ENCODE measurements around the gene TXNRD1.

Gene TXNRD1

GRCh38 chr12:104355630-104356029 lies 140.1 kb downstream of the TXNRD1 start:
- H2AK5ac ChIP-seq (ENCODE audit: low read length), result no peak overlapping the region
- no peaks in the 10 kb centered on the region for H3K27me3 ChIP-seq (ENCODE audit: insufficient read depth, low read length, poor library complexity)
- H3K9ac ChIP-seq (ENCODE audit: low read length), result no peak overlapping the region
- no peak overlapping the region for H4K8ac ChIP-seq (ENCODE audit: low read depth, low read length)
- no peaks in the 10 kb centered on the region for H3K4me1 ChIP-seq (ENCODE audit: control insufficient read depth, low read depth, low read length)
- H3K36me3 ChIP-seq (ENCODE audit: control insufficient read depth, insufficient read depth, low read length), result peaks cover 1% of the 10 kb centered on the region
- H3K79me1 ChIP-seq (ENCODE audit: low read length), result no peaks in the 10 kb centered on the region
- H3K56ac ChIP-seq (ENCODE audit: low read length), result no peak overlapping the region
- WGBS (ENCODE audit: extremely low coverage, insufficient coverage, low lambda C conversion rate), result no CpG with 5 or more reads among the region's 3 CpGs
- no peaks in the 10 kb centered on the region for H3K79me2 ChIP-seq (ENCODE audit: control insufficient read depth, insufficient read depth, low read length)
- no peak overlapping the region for H3K4me3 ChIP-seq (ENCODE audit: low read length)
- H3K4ac ChIP-seq (ENCODE audit: low read depth, low read length), result no peak overlapping the region
- no peak overlapping the region for H3K4me2 ChIP-seq (ENCODE audit: low read length)
- no peak overlapping the region for H3K18ac ChIP-seq (ENCODE audit: low read length)
- H2BK5ac ChIP-seq (ENCODE audit: low read length), result no peak overlapping the region
- no peak overlapping the region for H3K27ac ChIP-seq (ENCODE audit: low read depth, low read length)
- no peak overlapping the region for H4K5ac ChIP-seq (ENCODE audit: low read length)
- H2BK120ac ChIP-seq (ENCODE audit: low read depth, low read length), result no peak overlapping the region
- no peak overlapping the region for H2BK15ac ChIP-seq (replicated peaks; ENCODE audit: low read depth)
- DNase-seq, result no peak
- H3K23ac ChIP-seq (ENCODE audit: low read length), result no peak overlapping the region

- Histone ChIP-seq H3K27ac (ENCODE audit: low read depth, low read length) (no peak overlapping the region), H2BK120ac (ENCODE audit: low read depth, low read length) (no peak overlapping the region), H2BK15ac (replicated peaks; ENCODE audit: low read depth) (no peak overlapping the region), H3K36me3 (ENCODE audit: control insufficient read depth, insufficient read depth, low read length) (no peaks in the 10 kb centered on the region), H3K79me1 (ENCODE audit: low read length) (no peaks in the 10 kb centered on the region), H4K8ac (ENCODE audit: low read depth, low read length) (no peak overlapping the region), H3K27me3 (ENCODE audit: insufficient read depth, low read length, poor library complexity) (no peaks in the 10 kb centered on the region), H3K23ac (ENCODE audit: low read length) (no peak overlapping the region), H3K56ac (ENCODE audit: low read length) (no peak overlapping the region), H3K18ac (ENCODE audit: low read length) (no peak overlapping the region), H3K4me2 (ENCODE audit: low read length) (no peak overlapping the region), H4K5ac (ENCODE audit: low read length) (no peak overlapping the region), H3K4me3 (ENCODE audit: low read length) (no peak overlapping the region), H2BK5ac (ENCODE audit: low read length) (no peak overlapping the region), H3K4me1 (ENCODE audit: control insufficient read depth, low read depth, low read length) (no peaks in the 10 kb centered on the region), H3K9ac (ENCODE audit: low read length) (no peak overlapping the region), H3K79me2 (ENCODE audit: control insufficient read depth, insufficient read depth, low read length) (no peaks in the 10 kb centered on the region), H2AK5ac (ENCODE audit: low read length) (no peak overlapping the region), H3K4ac (ENCODE audit: low read depth, low read length) (no peak overlapping the region)
- no peak for DNase-seq
- WGBS (ENCODE audit: extremely low coverage, insufficient coverage, low lambda C conversion rate), result no CpG with 5 or more reads among the region's 17 CpGs
Measured at GRCh38 chr12:104356231-104357115, 140.9 kb downstream of the TXNRD1 start.

GRCh38 chr12:104357421-104357952 lies 141.9 kb downstream of the TXNRD1 start:
- H4K8ac ChIP-seq (ENCODE audit: low read depth, low read length), result no peak overlapping the region
- H3K36me3 ChIP-seq (ENCODE audit: control insufficient read depth, insufficient read depth, low read length), result no peaks in the 10 kb centered on the region
- no peak overlapping the region for H3K18ac ChIP-seq (ENCODE audit: low read length)
- H3K79me1 ChIP-seq (ENCODE audit: low read length), result no peaks in the 10 kb centered on the region
- WGBS (ENCODE audit: extremely low coverage, insufficient coverage, low lambda C conversion rate), result no CpG with 5 or more reads among the region's 1 CpG
- H2AK5ac ChIP-seq (ENCODE audit: low read length), result no peak overlapping the region
- no peak overlapping the region for H4K5ac ChIP-seq (ENCODE audit: low read length)
- H3K4me1 ChIP-seq (ENCODE audit: control insufficient read depth, low read depth, low read length), result no peaks in the 10 kb centered on the region
- H3K27me3 ChIP-seq (ENCODE audit: insufficient read depth, low read length, poor library complexity), result no peaks in the 10 kb centered on the region
- H3K9ac ChIP-seq (ENCODE audit: low read length), result no peak overlapping the region
- no peaks in the 10 kb centered on the region for H3K79me2 ChIP-seq (ENCODE audit: control insufficient read depth, insufficient read depth, low read length)
- DNase-seq, result peak; percentile 48
- no peak overlapping the region for H2BK120ac ChIP-seq (ENCODE audit: low read depth, low read length)
- no peak overlapping the region for H3K4me3 ChIP-seq (ENCODE audit: low read length)
- H3K4ac ChIP-seq (ENCODE audit: low read depth, low read length), result no peak overlapping the region
- H3K56ac ChIP-seq (ENCODE audit: low read length), result no peak overlapping the region
- no peak overlapping the region for H3K4me2 ChIP-seq (ENCODE audit: low read length)
- no peak overlapping the region for H3K27ac ChIP-seq (ENCODE audit: low read depth, low read length)
- no peak overlapping the region for H2BK5ac ChIP-seq (ENCODE audit: low read length)
- no peak overlapping the region for H2BK15ac ChIP-seq (replicated peaks; ENCODE audit: low read depth)
- H3K23ac ChIP-seq (ENCODE audit: low read length), result no peak overlapping the region

- Histone ChIP-seq H3K23ac (ENCODE audit: low read length) (no peak overlapping the region), H3K4me3 (ENCODE audit: low read length) (no peak overlapping the region), H3K4me1 (ENCODE audit: control insufficient read depth, low read depth, low read length) (no peaks in the 10 kb centered on the region), H2BK15ac (replicated peaks; ENCODE audit: low read depth) (no peak overlapping the region), H3K36me3 (ENCODE audit: control insufficient read depth, insufficient read depth, low read length) (no peaks in the 10 kb centered on the region), H3K79me1 (ENCODE audit: low read length) (no peaks in the 10 kb centered on the region), H2BK120ac (ENCODE audit: low read depth, low read length) (no peak overlapping the region), H3K79me2 (ENCODE audit: control insufficient read depth, insufficient read depth, low read length) (no peaks in the 10 kb centered on the region), H3K4me2 (ENCODE audit: low read length) (no peak overlapping the region), H3K56ac (ENCODE audit: low read length) (no peak overlapping the region), H3K9ac (ENCODE audit: low read length) (no peak overlapping the region), H2BK5ac (ENCODE audit: low read length) (no peak overlapping the region), H3K18ac (ENCODE audit: low read length) (no peak overlapping the region), H4K8ac (ENCODE audit: low read depth, low read length) (no peak overlapping the region), H2AK5ac (ENCODE audit: low read length) (no peak overlapping the region), H3K27ac (ENCODE audit: low read depth, low read length) (no peak overlapping the region), H3K27me3 (ENCODE audit: insufficient read depth, low read length, poor library complexity) (no peaks in the 10 kb centered on the region), H3K4ac (ENCODE audit: low read depth, low read length) (no peak overlapping the region), H4K5ac (ENCODE audit: low read length) (no peak overlapping the region)
- DNase-seq, result peak; percentile 73
- WGBS (ENCODE audit: extremely low coverage, insufficient coverage, low lambda C conversion rate), result no CpG with 5 or more reads among the region's 5 CpGs
Measured at GRCh38 chr12:104358353-104359003, 142.9 kb downstream of the TXNRD1 start.

GRCh38 chr12:104359216-104359615 lies 143.6 kb downstream of the TXNRD1 start:
- Histone ChIP-seq H3K56ac (ENCODE audit: low read length) (no peak overlapping the region), H4K8ac (ENCODE audit: low read depth, low read length) (no peak overlapping the region), H3K4ac (ENCODE audit: low read depth, low read length) (no peak overlapping the region), H3K4me3 (ENCODE audit: low read length) (no peak overlapping the region), H3K79me1 (ENCODE audit: low read length) (no peaks in the 10 kb centered on the region), H3K27ac (ENCODE audit: low read depth, low read length) (no peak overlapping the region), H3K18ac (ENCODE audit: low read length) (no peak overlapping the region), H2BK15ac (replicated peaks; ENCODE audit: low read depth) (no peak overlapping the region), H3K4me1 (ENCODE audit: control insufficient read depth, low read depth, low read length) (no peaks in the 10 kb centered on the region), H3K9ac (ENCODE audit: low read length) (no peak overlapping the region), H3K4me2 (ENCODE audit: low read length) (no peak overlapping the region), H2AK5ac (ENCODE audit: low read length) (no peak overlapping the region), H2BK120ac (ENCODE audit: low read depth, low read length) (no peak overlapping the region), H3K23ac (ENCODE audit: low read length) (no peak overlapping the region), H2BK5ac (ENCODE audit: low read length) (no peak overlapping the region), H3K27me3 (ENCODE audit: insufficient read depth, low read length, poor library complexity) (no peaks in the 10 kb centered on the region), H3K36me3 (ENCODE audit: control insufficient read depth, insufficient read depth, low read length) (no peaks in the 10 kb centered on the region), H4K5ac (ENCODE audit: low read length) (no peak overlapping the region), H3K79me2 (ENCODE audit: control insufficient read depth, insufficient read depth, low read length) (no peaks in the 10 kb centered on the region)
- DNase-seq, result no peak
- WGBS (ENCODE audit: extremely low coverage, insufficient coverage, low lambda C conversion rate), result no CpG with 5 or more reads among the region's 10 CpGs
